Ishikawa (cell line): ENCODE measurements around the gene TRIOBP.

Source experiments
- CEBPB ChIP-seq: IDR thresholded peaks from 2 replicates; pipeline ENCODE4 v1.6.1; 2012
- CREB1 ChIP-seq: IDR thresholded peaks from 2 replicates; pipeline ENCODE4 v1.6.1; 2012; ENCODE audit warnings: low read depth
- EGR1 ChIP-seq: IDR thresholded peaks from 2 replicates; pipeline ENCODE4 v1.6.1; 2012
- EP300 ChIP-seq: IDR thresholded peaks from 2 replicates; pipeline ENCODE4 v1.6.1; 2012; ENCODE audit warnings: borderline replicate concordance
- FOXM1 ChIP-seq: IDR thresholded peaks from 2 replicates; pipeline ENCODE4 v1.6.1; 2012; ENCODE audit warnings: low read depth, borderline replicate concordance
- NFIC ChIP-seq: IDR thresholded peaks from 2 replicates; pipeline ENCODE4 v1.6.1; 2012
- RAD21 ChIP-seq: IDR thresholded peaks from 2 replicates; pipeline ENCODE4 v1.6.1; 2012; ENCODE audit warnings: low read depth
- REST ChIP-seq: IDR thresholded peaks from 2 replicates; pipeline ENCODE4 v1.6.1; 2012; ENCODE audit warnings: low read depth, mild to moderate bottlenecking
- TAF1 ChIP-seq: IDR thresholded peaks from 2 replicates; pipeline ENCODE4 v1.6.1; 2012; ENCODE audit warnings: low read depth, mild to moderate bottlenecking
- TCF12 ChIP-seq: IDR thresholded peaks from 2 replicates; pipeline ENCODE4 v1.6.1; 2012; ENCODE audit warnings: low read depth
- TEAD4 ChIP-seq: IDR thresholded peaks from 2 replicates; pipeline ENCODE4 v1.6.1; 2012
- YY1 ChIP-seq: IDR thresholded peaks from 2 replicates; pipeline ENCODE4 v1.6.1; 2012; ENCODE audit warnings: low read depth
- ZBTB7A ChIP-seq: IDR thresholded peaks from 2 replicates; pipeline ENCODE4 v1.6.1; 2012; ENCODE audit warnings: low read depth
- TF ChIP-seq, protein P1 (sequence below): IDR thresholded peaks from 2 replicates; pipeline ENCODE4 v1.6.1; 2012
- TF ChIP-seq, protein P2 (sequence below): IDR thresholded peaks from 2 replicates; pipeline ENCODE4 v1.6.1; 2012

TRIOBP gene

DNA sequence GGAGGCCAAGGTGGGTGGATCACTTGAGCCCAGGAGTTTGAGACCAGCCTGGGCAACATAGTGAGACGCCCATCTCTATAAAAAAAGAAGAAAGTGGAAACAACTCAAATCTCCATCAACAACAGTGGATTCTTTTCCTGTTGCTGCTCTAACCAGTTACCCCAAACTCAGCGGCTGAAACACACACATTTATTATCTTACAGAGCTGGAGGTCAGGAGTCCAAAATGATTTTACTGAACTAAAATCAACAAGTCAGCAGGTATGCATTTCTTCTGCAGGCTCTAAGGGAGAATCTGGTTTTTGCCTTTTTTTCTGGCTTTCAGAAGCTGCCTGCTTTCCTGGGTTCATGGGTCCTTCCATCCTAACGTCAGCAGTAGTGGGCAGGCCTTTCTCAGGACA, 99.2 kb downstream of the TRIOBP start:
- TF ChIP-seq TAF1 (no peak), EP300 (no peak), NFIC (no peak), RAD21 (no peak), CEBPB (no peak), YY1 (no peak), ZBTB7A (no peak), CREB1 (no peak), TCF12 (no peak), REST (no peak), EGR1 (no peak), FOXM1 (no peak), TEAD4 (no peak)
- TF ChIP-seq, protein P1, sequence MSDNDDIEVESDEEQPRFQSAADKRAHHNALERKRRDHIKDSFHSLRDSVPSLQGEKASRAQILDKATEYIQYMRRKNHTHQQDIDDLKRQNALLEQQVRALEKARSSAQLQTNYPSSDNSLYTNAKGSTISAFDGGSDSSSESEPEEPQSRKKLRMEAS = no peak
- TF ChIP-seq, protein P2, sequence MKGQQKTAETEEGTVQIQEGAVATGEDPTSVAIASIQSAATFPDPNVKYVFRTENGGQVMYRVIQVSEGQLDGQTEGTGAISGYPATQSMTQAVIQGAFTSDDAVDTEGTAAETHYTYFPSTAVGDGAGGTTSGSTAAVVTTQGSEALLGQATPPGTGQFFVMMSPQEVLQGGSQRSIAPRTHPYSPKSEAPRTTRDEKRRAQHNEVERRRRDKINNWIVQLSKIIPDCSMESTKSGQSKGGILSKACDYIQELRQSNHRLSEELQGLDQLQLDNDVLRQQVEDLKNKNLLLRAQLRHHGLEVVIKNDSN = no peak

DNA sequence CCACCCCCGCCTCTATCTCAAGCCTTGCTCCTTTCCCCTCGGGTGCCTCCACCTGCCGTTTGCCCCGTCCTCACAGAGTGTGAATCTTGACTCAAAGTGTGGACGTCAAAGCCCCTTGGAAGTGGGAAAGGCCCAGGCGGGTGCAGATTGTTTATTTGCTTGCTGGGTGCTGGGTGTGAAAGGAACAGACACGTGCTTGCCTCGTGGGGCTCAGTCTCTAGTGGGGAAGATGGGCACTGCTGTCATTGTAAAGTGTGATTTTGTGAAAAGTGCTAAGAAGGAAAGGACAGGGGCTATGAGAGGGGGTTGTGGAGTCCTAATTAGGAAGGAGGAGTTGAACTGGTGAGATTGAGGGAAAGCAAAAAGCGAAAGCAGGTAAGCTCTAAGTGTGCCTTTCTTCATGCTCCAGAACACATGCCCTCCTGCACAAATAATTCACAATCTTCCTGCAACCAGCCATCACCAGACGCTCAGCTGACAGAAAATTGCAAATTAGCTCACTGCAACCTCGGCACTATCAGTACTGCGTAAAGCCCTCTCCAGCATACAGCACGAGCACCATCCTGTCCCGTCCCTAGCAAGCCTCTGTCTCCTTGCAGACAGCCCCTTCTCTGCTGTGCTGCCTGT, 101.1 kb downstream of the TRIOBP start:
- no peak for TF ChIP-seq REST
- TF ChIP-seq, protein P2 = no peak
- TF ChIP-seq NFIC = no peak
- no peak for TF ChIP-seq CREB1
- TF ChIP-seq EGR1 = no peak
- TF ChIP-seq TCF12 = no peak
- no peak for TF ChIP-seq EP300
- no peak for TF ChIP-seq FOXM1
- no peak for TF ChIP-seq ZBTB7A

DNA sequence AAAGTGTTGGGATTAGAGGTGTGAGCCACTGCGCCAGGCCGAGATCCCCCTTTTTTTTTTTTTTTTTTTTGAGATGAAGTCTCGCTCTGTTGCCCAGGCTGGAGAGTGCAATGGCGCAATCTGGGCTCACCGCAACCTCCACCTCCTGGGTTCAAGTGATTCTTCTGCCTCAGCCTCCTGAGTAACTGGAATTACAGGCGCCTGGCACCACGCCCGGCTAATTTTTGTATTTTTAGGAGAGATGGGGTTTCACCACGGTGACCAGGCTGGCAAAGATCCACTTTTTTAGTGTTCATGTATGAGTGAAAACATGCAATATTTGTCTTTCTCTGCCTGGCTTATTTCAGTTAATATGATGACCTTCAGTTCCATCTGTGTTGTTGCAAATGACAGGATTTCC, 103.1 kb downstream of the TRIOBP start:
- TF ChIP-seq CEBPB = peak; percentile 33; the same call in 1 of the 2 replicates
- peak; percentile 19; the same call in 1 of the 2 replicates for TF ChIP-seq NFIC

GRCh38 chr22:37801946-37802309, 105.1 kb downstream of the TRIOBP start:
- TF ChIP-seq, protein P1 = peak; percentile 36
- TF ChIP-seq, protein P2 = peak; percentile 87
- TF ChIP-seq CEBPB (no peak), TCF12 (no peak), TEAD4 (no peak), TAF1 (no peak), RAD21 (no peak), YY1 (no peak), ZBTB7A (no peak)

DNA sequence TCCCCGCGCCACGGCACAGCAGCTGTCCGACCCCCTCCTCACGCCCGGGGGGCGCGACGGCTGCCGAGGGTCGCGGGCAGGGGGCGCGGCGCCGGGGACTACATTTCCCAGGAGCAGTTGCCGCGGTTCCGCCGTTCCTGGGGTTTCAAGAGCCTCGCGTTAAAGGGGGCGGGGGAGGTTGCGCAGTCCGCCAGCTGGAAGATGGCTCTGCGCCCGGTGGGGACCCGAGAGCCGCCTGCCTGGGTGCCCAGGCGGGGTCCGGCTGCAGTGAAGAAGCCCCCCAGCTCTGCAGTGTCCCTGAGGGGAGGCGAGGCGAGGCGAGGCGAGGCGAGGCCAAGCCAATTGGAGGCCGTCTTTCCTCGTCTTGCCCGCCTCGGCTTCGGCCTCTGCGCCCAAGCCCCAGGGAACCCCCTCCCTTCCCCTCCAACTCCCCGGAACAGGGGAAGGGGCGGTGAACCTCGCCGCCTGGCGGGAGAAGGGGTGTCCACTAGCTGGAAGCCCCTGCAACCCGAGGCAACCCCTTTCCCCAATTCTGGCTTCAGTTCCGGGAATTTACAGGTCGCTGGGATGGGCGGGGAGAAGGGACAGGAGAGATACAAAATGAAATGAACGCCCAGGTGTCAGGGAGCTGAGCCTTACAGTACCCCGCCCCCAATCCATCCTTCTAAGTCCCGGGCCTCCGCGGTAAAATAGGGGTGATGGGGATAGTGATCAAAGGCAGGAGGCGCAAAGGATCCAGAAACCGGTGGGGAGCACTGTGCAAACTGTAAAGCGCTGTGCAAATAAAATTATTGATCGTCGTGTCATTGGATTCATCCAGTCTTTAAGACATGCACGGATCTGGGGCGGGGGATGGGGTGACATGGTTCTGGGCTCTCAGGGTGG, 105.7 kb downstream of the TRIOBP start:
- TF ChIP-seq ZBTB7A = peak; percentile 99
- TF ChIP-seq FOXM1 = no peak
- peak; percentile 68 for TF ChIP-seq CEBPB
- TF ChIP-seq EGR1 = peak; percentile 21; the same call in 1 of the 2 replicates
- TF ChIP-seq NFIC = peak; percentile 35; the same call in 1 of the 2 replicates

DNA sequence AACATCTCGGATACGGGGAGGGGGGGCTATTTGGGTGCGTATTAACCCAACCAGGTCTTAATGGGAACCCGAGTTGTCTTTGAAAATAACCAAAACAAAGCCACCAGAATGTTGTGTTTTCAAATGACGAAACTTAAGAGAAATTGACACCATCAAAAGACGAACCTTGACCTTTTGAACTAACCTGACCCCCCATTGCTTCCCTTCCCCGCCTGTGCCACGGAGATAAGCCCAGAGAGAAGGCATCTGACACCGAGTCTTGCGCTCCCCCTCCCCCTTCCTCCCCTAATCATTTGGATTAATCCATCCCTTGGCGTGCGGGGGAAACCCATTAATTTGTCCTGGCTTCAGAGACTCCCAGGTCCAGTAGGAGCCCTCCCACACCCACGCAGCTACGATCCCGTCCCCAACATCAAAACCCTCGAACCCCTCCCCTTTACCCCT, 106.4 kb downstream of the TRIOBP start:
- no peak for TF ChIP-seq CREB1
- no peak for TF ChIP-seq TEAD4
- TF ChIP-seq CEBPB = no peak
- TF ChIP-seq TCF12 = no peak
- TF ChIP-seq, protein P1 = no peak
- no peak for TF ChIP-seq ZBTB7A
- TF ChIP-seq EGR1 = no peak
- TF ChIP-seq FOXM1 = no peak
- TF ChIP-seq EP300 = no peak
- no peak for TF ChIP-seq TAF1
- no peak for TF ChIP-seq NFIC
- no peak for TF ChIP-seq REST
- TF ChIP-seq, protein P2 = no peak
- no peak for TF ChIP-seq RAD21
